GM12878 (cell line): Measurements from ENCODE around the gene TIMM50. TPM values are rescaled to one million over a fixed set of nuclear protein-coding genes. Genes with fewer than 3 reads are reported as not detected.

ENCODE experiments used
- BCLAF1 ChIP-seq: fragments of 450-650 bp; IDR thresholded peaks from 2 replicates; pipeline ENCODE4 v1.6.1; 2017; ENCODE audit warnings: antibody characterized with exemption, mild to moderate bottlenecking, moderate library complexity
- CTCF ChIP-seq, 3 experiments: IDR thresholded peaks in 2 of 3; conservative IDR thresholded peaks in 1 of 3; 2 replicates each; pipeline ENCODE4 v1.5.1; 2011; ENCODE audit warnings: low read depth in 3 of 3, low read length in 3 of 3, mild to moderate bottlenecking in 3 of 3, control low read depth in 2 of 3, moderate library complexity in 2 of 3, inconsistent platforms in 1 of 3, mixed read lengths in 1 of 3; ENCODE audit not compliant: control insufficient read depth in 2 of 3, insufficient read depth in 1 of 3; ENCODE audit errors: extremely low read depth in 1 of 3
- GABPA ChIP-seq: IDR thresholded peaks from 2 replicates; pipeline ENCODE4 v1.6.1; 2014; ENCODE audit warnings: antibody characterized with exemption, low read depth, mild to moderate bottlenecking, inconsistent platforms
- HDGF ChIP-seq: fragments of 450-650 bp; IDR thresholded peaks from 2 replicates; pipeline ENCODE4 v1.6.1; 2016; ENCODE audit warnings: antibody characterized with exemption
- IKZF1 ChIP-seq: fragments of 450-650 bp; conservative IDR thresholded peaks from 2 replicates; pipeline ENCODE4 v1.6.1; 2017; ENCODE audit warnings: antibody characterized with exemption, mild to moderate bottlenecking
- IKZF2 ChIP-seq, 2 experiments: fragments of 450-650 bp; IDR thresholded peaks; 2 replicates each; pipeline ENCODE4 v1.6.1; 2017; ENCODE audit warnings: mild to moderate bottlenecking in 2 of 2, moderate library complexity in 2 of 2
- JUND ChIP-seq: IDR thresholded peaks from 2 replicates; pipeline ENCODE4 v1.6.1; 2012; ENCODE audit warnings: low read depth, mild to moderate bottlenecking, low read length, improper control_type of control experiment, moderate library complexity
- LARP7 ChIP-seq: fragments of 450-650 bp; IDR thresholded peaks from 2 replicates; pipeline ENCODE4 v1.6.1; 2017; ENCODE audit warnings: mild to moderate bottlenecking
- MAX ChIP-seq: IDR thresholded peaks from 2 replicates; pipeline ENCODE4 v1.6.1; 2012; ENCODE audit warnings: low read depth, low read length, improper control_type of control experiment
- NR2F1 ChIP-seq: fragments of 450-650 bp; conservative IDR thresholded peaks from 2 replicates; pipeline ENCODE4 v1.6.1; 2017; ENCODE audit warnings: mild to moderate bottlenecking
- POU2F2 ChIP-seq: IDR thresholded peaks from 3 replicates; pipeline ENCODE4 v1.6.1; 2011; ENCODE audit warnings: low read depth, mild to moderate bottlenecking, low read length, borderline replicate concordance
- SIX5 ChIP-seq: IDR thresholded peaks from 2 replicates; pipeline ENCODE4 v1.6.1; 2011; ENCODE audit warnings: mild to moderate bottlenecking, low read depth, low read length, moderate library complexity; ENCODE audit not compliant: severe bottlenecking
- TAF1 ChIP-seq: IDR thresholded peaks from 2 replicates; pipeline ENCODE4 v1.6.1; 2011; ENCODE audit warnings: mild to moderate bottlenecking, low read depth, low read length, borderline replicate concordance
- polyA plus RNA-seq, 11 experiments: library from polyadenylated mRNA; depleted of rRNA in 4 of 11; unstranded in 6 of 11; stranded (reverse) in 5 of 11; fragments of >200 nt; fragmentation: Nextera tagmentation in 4 of 11; fragmentation: Illumina TruSeq in 1 of 11; extraction: Ambion mirVana in 4 of 11; extraction: Trizol in 1 of 11; gene quantifications; 1 replicate in 1 of 11; 2 replicates in 10 of 11; pipeline versions ENCODE4 v1.2.1 to v1.2.3, GENCODE V29; 2011 to 2016; ENCODE audit warnings: inconsistent platforms in 2 of 11, missing spikeins in 2 of 11, low read depth in 1 of 11
- total RNA-seq, 4 experiments: library from RNA; depleted of rRNA in 3 of 4; stranded (reverse); fragments of >200 nt in 3 of 4; fragmentation: Illumina TruSeq in 1 of 4; extraction: Trizol in 1 of 4; gene quantifications; 2 replicates each; pipeline versions ENCODE4 v1.2.1 to v1.2.3, GENCODE V29; 2013 to 2021
- TF ChIP-seq, protein P1 (sequence below): fragments of 450-650 bp; IDR thresholded peaks from 2 replicates; pipeline ENCODE4 v1.6.1; 2016; ENCODE audit warnings: mild to moderate bottlenecking

The TIMM50 gene
- total and polyA plus RNA-seq, 10 of the 15 experiments (the other 5 are each of a cell fraction or from before 2014, with no cell fraction given), result 15.6 to 146 (median 101) TPM

DNA sequence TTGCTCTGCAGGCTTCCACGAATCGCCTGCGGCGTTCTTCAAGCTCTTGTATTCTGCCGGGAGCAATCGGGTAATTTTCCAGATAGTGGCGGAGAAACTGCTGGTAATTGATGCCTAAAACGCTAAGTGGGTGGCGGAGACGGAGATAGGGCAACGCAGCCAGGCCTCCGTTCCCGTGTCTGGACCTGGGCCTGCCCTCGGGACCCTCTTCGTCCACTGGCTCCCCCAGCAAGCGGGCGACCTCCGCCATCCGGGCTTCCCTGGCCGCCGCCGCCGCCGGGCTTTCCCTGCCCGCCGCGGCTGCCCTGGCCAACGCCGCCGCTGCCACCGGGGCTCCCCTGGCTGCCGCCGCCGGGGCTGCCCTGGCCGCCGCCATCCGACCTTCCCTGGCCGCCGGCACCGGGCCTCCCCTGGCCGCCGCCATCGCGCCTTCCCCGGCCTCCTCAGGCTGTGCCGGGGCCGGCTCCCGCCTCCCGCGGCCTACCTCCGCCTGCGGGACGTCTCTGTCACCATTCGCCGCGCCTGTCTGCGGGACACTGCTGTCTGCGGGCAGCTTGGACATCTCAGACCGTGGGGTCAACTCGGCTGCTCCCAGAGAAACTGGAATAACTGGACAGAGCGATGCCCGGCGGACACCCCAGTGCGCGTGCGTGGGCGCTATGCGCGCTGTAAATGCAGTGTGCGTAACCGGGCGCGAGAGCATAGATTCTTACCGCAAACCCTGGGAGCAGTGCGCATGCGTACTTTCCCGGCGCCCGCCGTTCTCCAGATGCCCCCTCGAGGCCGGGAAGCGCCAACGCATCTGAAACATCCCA, 59.1 kb downstream of the TIMM50 start, which contains the start of gene EID2 (continued):
- TF ChIP-seq, protein P1, sequence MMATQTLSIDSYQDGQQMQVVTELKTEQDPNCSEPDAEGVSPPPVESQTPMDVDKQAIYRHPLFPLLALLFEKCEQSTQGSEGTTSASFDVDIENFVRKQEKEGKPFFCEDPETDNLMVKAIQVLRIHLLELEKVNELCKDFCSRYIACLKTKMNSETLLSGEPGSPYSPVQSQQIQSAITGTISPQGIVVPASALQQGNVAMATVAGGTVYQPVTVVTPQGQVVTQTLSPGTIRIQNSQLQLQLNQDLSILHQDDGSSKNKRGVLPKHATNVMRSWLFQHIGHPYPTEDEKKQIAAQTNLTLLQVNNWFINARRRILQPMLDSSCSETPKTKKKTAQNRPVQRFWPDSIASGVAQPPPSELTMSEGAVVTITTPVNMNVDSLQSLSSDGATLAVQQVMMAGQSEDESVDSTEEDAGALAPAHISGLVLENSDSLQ, result 0 out of 2 replicates have a peak, but pooled peaks have one; percentile 20
- TF ChIP-seq TAF1 (0 out of 2 replicates have a peak, but pooled peaks have one; percentile 32), IKZF1 (peak; percentile 92), LARP7 (peak; percentile 87), MAX (0 out of 2 replicates have a peak, but pooled peaks have one; percentile 15), GABPA (no peak), NR2F1 (peak; percentile 65), SIX5 (peak; percentile 4), POU2F2 (peak; percentile 47; the same call in 1 of the 3 replicates), BCLAF1 (0 out of 2 replicates have a peak, but pooled peaks have one; percentile 54), JUND (no peak), CTCF (IDR thresholded peaks at IDR 0.05 in 2 of 3, conservative IDR thresholded peaks at IDR 0.05 in 1 of 3; ENCODE audit: control insufficient read depth in 2 of 3, extremely low read depth in 1 of 3, insufficient read depth in 1 of 3, low read depth in 3 of 3, low read length in 3 of 3) (peak; percentile 89 to 95 (median 91)), IKZF2 (IDR thresholded peaks at IDR 0.05) (peak; percentile 68 to 71; a peak in 3 of 4 replicates), HDGF (peak; percentile 66; the same call in 1 of the 2 replicates)
